HG03196 (cell line): ENCODE measurements around the gene BRD7.
"Not testable (repeated sequence)": the region's sequence is repeated elsewhere in the genome, so short reads cannot be mapped to it uniquely, and the experiment has no call there.

ENCODE experiments used
- ATAC-seq: cut with Tn5 transposase; IDR thresholded peaks from one replicate; pipeline ENCODE4 v1.9.1; 2021; ENCODE audit not compliant: unreplicated experiment

Gene BRD7

DNA sequence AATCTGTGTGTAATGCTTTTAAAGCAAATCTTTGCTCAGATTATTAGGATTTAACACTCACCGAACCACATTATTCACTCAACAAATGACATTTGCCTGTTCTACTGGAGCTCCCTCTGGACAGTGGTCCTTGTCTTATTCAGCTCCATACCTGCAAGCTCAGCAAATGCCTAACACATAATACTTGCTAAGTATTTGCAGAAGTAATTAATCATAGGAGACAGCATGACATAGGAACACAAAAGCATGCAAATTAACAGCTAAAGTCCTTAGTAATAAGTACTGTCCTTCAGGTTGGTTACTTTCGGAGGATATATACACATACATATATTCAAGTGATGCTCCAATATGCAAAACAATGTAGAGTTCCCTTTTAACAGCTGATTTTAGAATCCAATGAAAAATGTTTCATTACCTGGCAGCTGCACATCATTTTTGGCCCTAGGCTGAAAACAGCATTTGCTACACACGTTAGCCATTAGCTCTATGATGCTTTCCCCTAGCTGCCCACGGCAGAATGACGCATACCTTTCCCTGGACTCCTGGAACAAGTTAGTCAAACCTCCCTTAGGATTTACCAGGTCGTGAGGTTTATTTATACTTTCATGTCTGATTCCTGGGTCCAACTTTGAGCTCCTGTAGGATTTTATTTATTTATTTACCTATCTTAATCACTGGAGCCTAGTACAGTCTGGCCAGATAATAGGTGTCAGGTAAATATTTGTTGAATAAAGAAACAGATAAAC is 8.6 kb downstream of the BRD7 start:
- ATAC-seq: no peak

DNA sequence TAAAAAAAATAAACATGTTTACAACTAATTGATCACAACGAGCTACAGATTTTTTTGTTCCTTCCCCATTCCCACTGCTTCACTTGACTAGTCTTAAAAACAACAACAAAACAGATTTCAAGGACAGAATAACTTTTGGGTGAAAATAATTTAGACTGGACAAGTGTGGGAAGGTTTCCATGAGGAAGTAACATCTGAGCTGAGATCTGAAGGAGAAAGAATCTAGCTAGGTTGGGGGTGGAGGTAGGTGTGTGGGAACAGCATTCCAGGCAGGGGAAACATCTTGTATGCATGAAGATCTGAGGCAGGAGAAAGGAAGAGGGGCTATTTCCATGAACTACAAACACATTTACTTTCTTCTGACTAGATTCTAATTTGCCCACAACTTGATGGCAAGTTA is 9.2 kb downstream of the BRD7 start:
- ATAC-seq: no peak

DNA sequence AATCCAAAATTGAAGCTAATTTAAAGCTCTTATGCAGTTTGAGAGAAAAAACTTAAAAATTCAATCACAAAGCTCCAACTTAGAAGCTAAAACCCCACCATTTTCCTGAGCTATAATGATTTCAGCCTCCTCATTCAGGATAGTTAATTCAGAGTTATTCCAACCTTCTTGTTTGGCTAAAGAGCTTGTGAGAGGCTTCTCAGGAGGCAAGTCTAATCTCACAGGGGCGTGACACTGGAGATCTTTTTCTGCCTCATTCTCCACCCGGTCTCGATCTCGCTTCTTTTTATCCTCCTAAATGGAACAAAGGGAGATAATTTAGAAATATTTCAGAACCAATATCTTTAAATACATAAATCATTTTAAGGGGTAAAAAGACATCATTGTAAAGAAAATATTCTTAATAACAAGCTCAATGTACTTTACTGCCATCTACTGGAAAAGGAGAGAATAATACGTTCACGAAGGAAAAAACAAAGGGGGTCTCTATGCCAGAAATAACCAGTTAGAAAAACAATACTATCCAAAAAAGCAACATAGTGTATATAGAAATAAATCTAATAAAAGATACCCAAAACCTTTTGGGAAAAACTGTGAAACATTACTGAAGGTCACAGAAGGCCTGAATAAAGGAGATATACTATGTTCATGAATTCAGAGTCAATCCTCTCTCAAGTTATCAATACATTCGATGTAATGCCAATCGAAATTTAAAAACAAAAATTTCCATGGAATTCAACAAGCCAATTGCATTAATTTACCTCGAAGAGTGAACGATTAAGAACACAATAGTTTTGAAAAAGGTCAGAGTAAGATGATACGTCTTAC is 13.9 kb downstream of the BRD7 start:
- ATAC-seq: no peak

DNA sequence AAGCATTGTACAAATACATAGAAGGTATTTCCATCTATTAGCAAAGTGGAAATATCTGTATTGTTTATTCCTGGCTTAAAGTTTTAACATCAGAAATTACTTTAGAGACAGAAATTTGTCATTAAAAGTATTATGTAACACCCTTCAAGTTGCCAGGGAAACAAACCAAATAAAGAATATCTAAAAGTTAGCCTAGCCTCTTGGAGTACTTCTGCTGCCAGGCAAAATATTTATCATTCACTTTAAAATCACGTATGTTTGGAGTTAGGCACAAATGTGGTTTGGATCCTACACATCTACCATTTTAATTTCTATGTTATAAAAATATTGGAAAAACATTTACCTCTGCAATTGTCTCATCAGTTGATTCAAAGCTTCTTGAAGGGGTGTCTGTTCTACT is 14.7 kb downstream of the BRD7 start:
- ATAC-seq: no peak

DNA sequence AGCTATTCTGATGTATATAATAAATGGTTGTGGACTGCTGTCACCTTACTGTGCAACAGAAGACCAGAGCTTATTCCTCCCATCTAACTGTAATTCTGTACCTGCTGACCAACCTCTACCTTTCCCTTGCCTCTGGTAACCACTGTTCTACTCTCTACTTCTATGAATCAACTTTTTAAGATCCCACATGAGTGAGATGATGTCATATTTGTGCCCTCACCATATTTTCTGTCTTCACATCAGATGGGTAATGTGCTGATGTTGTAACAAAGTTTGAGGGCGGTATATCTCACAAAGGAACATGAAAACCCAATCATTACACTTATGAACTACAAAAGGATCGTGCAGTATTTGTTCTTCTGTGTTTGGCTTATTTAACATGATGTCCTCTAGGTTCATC is 16.8 kb downstream of the BRD7 start:
- no peak for ATAC-seq

DNA sequence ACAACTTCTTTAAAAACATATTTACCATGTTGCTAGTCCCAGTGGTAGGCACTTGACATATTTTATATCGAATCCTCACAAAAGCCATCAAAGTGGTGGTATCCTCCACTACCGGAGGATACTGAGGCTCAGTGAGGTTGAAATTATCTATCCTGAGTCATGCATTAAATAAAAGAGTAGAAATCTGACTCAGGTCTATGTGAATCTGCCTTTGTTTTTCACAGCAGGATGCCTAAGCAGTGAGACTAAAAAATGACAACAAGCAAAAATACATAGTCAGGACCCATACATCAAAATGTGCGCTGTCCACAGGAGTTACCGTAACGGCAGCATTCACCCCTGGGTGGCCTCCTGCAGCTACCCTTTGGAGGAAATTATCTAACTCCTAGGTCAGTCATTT is 17.7 kb downstream of the BRD7 start:
- no peak for ATAC-seq

DNA sequence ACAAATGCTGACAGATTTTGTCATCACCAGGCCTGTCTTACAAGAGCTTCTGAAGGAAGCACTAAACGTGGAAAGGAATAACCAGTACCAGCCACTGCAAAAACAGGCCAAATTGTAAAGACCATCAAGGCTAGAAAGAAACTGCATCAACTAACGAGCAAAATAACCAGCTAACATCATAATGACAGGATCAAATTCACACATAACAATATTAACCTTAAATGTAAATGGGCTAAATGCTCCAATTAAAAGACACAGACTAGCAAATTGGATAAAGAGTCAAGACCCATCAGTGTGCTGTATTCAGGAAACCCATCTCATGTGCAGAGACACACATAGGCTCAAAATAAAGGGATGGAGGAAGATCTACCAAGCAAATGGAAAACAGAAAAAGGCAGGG is 23.6 kb downstream of the BRD7 start:
- ATAC-seq: not testable (repeated sequence)

DNA sequence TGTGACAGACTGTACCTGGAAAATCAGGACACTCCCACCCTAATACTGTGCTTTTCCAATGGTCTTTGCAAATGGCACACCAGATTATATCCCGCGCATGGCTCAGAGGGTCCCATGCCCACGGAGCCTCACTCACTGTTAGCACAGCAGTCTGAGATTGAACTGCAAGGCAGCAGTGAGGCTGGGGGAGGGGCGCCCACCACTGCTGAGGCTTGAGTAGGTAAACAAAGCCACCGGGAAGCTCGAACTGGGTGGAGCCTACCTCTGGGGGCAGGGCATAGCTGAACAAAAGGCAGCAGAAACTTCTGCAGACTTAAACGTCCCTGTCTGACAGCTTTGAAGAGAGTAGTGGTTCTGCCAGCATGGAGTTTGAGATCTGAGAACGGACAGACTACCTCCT is 25.2 kb downstream of the BRD7 start:
- not testable (repeated sequence) for ATAC-seq

DNA sequence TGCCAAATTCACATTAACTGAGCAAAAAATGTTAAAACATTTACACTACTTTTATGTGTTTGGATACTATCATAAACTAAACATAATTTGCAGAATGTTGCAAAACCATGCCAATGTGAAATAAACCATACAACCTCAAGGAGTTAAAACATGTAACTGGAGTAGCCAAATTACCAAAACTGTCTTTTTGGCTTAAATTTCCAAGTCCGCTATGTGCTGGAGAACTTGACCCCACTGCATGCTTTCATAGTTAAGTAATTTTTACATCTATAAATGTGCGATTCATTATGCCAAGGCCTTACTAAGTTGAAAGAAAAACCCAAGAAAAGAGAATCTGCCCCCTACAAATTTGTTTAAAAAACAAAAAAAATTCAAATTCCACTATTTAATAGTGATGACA is 28.2 kb downstream of the BRD7 start:
- ATAC-seq: no peak

DNA sequence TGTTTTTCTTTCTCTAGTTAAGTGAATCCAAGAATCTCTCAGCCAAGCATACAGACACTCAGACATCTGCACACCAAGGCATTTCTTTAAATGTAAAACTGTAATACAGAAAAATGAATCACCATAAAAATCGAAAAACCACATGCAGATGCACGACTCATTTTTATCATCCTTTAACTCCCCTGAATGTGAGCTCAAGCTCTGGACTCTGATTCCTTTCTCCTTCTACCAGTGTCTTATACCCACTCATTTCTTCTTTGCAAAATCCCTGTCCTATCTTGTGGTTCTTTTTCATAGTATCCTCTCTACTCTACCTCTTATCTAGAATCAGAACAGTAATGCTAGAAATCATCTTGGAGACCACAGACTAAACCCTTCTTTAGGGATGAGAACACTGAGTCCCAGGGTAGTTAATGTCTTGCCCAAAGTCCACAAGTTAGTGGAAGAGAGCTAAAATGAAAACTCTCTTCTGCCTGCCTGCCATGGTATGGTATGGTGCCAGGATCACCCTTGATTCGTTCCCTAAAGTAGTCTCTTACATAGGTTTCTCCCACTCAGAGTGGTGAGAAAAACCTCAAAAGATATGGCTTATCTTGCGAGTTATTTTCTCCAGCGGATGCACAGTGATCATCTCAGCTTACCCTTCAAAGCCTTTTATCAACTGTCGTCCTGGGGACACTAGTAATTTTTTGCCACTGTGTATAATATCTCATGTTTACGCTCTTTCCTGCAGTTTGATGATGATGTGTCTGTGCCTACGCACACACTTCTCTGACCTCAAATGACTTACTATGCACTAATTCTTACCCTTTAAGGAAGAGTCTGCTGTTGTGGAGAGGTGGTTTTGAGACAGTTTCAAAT is 30.2 kb downstream of the BRD7 start:
- no peak for ATAC-seq

DNA sequence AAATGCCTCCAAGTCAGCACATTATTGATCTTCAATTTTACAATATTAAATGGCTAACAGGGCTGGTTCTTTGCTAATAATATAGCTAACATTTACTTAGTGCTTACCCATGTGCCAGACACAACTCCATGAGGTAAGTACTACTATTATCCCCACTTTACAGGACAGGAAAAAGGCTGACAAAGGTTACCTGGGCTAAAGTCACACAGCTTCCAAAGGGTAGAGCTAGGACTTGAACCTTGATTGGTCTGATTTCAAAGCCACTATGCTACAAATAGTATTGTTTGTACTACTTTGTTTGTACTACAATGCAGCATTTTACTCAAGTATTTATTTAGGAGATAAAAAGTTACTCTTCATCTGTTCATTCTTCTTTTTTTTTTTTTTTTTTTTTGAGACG is 31.9 kb downstream of the BRD7 start:
- no peak for ATAC-seq

DNA sequence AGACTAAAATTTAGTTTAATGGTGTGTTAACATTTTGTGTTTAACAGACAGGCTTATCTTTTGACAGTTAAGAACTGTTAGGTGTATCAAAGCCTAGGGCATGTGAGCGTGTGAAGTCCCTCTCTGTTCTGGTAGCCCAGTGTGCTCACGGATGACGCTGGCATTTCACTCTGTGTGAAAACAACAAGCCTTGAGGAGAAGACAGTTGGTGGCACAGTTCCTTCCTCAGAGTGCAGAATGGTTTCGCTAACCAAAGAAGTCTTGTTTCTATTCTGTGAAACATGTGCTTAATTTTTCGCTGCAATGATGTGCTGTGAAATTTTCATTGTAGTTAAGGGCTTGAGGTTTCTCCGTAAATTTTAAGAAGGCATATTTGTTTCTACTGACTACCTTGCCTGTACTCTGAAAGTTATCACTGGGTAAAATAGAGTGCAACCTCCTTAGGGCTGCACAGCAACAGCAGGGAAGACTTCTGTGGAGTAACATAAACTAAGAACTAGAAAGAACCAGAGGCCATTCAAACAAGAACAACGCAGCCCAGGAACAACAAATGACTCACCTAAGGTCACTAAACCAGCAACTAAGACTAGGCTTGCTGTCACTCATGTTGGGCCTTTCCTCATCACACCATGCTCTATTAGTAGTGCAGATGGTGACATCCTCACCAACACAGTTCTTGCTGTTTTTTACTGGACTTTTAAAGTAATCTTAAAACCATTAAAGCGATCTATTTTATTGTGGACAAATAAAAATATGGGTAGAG is 33.4 kb downstream of the BRD7 start:
- peak; percentile 75 for ATAC-seq

DNA sequence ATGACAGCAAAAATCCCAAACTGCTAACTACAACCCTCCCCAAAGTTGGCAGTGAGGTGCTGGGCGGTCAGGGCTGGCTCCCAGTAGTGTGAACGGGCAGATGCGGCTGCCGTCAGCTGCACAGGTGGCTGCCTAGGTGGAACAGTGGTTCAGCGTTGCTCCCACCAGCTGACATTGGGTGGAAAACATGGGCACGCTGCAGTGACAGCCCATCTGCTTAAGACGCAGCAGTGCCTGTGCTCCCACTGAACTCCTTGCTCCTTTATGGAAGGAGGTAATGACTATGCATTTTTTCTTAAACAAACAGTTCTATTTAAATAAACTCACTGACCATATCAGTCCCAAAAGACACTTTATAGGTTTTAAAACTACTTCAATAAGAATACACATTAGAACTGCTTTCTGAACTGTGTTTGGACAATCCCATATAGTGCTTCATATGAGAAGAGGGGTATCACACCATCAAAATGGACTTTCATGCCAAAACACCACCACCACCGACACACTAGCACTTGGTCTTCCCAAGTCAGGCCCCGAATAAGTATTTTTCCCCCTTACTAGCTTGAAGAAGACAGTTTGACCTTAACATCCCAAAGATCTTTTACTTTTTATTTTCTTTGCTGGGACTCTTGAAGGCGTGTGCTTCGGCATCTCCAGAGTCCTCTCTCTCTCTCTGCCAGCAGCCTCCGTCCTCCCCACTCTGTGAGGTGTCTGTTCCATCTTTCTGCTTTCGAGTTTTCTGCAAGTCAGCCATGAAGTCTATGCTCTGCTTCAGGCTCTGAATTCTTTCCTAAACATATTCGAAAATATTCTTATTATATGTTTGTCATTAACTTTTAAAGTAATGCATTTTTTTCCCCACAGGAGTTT is 34.4 kb downstream of the BRD7 start:
- ATAC-seq: no peak

DNA sequence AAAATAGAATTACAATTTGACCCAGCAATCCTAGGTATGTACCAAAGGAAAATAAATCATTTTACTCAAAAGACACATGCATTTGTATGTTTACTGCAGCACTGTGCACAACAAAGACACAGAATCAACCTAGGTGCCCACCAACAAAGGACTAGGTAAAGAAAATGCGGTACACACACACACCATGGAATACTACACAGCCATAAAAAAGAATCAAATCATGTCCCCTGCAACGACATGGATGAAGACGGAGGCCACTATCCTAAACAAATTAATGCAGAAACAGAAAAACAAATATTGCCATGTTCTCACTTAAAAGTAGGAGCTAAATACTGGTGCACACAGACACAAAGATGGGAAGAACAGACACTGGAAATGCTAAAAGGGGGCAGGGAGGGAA is 36.2 kb downstream of the BRD7 start:
- ATAC-seq: no peak

DNA sequence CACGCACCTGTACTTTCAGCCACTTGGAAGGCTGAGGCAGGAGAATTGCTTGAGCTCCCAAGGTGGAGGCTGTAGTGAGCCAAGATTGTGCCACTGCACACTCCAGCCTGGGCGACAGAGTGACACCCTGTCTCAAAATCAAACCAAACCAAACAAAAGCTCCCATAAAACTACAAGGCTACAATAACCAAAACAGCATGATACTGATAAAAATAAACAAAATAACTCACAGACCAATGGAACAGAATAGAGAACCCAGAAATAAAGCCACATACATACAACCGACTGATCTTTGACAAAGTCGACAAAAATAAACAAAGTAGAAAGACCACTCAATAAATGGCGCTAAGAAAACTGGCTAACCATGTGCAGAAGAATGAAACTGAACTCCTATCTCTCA is 37.2 kb downstream of the BRD7 start:
- no peak for ATAC-seq

DNA sequence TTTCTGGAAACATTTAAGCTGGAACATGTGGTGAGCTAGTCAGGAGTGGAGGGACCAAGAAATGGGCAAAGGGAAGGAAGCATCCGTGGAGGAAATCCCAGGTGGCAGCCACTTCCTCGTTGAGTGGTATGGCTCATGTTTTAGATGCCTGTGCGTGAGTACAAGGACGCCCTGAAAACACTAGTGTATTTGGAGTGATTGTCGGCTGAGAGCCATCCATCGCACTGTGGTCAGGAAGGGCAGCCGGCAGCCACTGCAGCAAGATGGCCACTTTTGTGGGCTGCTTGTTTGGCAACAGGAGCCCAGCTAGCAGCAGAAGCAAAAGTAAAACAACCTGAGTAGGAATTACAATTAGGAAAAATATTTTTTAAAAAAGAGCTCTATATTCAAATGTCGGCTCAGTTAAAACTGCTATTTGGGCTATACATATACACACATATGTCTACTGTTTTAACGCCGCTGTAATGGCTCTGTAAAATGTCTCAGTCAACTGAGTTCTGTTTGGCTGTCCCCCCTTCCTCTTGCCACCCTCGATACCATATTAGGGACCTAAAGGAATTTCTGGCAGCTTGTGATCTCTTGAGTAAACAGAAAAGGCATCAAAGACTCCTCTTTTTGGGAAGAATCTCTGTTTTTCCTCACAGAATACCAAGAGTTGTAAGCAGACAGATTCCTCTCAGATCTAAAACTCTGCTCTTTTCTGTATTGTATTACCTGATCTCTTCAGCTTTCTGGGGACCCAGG is 39.2 kb downstream of the BRD7 start:
- ATAC-seq: no peak

DNA sequence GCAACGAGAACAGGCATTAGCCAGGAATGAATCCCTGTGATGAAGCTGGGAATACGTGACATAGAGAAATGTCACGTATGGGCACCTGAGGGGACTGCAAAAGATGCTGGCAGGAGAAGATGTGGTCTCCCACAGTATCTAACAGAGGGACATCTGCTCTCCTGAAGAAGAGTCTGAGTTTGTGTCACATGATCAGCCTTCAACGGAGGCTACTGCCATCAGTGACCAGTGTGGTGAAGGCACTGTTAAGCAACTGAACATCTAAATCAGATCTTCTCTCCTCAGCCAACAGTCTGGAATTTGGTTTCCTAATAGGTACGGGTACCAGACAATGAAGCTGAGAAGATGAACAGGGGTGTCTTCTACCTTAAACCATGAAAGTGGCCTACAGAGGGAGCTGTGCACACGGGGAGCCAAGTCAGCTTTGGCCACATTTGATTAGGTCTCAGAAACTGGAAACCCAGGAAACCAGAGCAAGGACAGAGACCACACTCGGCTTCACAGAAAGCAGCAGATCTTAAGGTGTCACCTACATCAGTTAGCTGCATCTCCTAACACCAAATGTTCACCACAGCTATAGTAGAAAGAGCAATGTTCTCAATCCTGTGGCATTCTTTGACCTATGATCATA is 41.8 kb downstream of the BRD7 start:
- no peak for ATAC-seq

DNA sequence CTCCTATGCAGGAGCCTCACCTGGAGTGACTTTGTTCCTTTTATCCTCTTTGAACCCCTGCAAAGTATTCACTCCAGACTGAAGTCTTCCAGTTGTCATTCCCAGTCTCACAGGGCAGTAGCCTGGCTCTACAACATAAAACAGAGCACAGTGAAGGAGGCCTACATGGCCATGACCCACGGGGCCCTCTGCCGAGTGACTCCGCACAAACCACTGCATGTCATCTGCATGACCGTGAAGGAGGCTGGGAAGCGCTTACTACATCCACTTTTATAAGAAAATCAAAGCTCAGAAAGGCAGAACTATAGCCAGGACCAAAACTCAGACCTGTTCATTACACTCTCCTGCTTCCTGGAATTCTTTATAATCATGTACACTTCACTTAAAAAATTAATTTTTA is 42.5 kb downstream of the BRD7 start:
- ATAC-seq: no peak

DNA sequence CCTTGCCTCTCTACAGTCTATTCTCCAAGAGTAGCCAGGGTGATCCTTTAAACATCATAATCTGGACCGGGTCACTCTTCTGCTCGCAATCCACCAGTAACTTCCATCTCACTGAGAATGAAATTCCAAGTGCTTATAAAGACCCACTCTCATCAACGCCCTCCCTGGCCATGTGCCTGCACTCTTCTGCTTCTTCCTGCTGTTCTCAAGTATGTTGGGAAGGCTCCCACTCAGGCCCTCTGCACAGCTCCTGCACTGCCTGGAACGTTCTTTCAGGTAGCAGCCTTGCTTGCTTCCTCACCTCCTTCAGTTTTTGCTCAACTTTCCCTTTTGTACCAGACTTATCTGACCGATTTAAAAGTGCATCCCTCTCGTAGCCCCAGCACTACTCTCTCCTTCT is 44.4 kb downstream of the BRD7 start:
- ATAC-seq: no peak
